HuH-7.5 (cell line): ENCODE data around the gene DNM3.
"Not testable (repeated sequence)": the region's sequence is repeated elsewhere in the genome, so short reads cannot be mapped to it uniquely, and the experiment has no call there.

ENCODE experiments used
- DNase-seq: peaks from one replicate; pipeline ENCODE4 v3.0.0; 2011; ENCODE audit warnings: low spot score

DNM3 gene

GRCh38 chr1:171841050-171841910 lies at the start of gene DNM3:
Gene DNM3 (plus strand): TSS chr1:171841498. CDS start chr1:171841657, 159 bp downstream.
- peak; percentile 52 for DNase-seq

- no peak for DNase-seq
Observed at GRCh38 chr1:171792656-171793369, 48.5 kb upstream of the DNM3 start.

GRCh38 chr1:171793636-171794035 lies 47.7 kb upstream of the DNM3 start:
- no peak for DNase-seq

- no peak for DNase-seq
Observed at GRCh38 chr1:171794085-171794484, 47.2 kb upstream of the DNM3 start.

GRCh38 chr1:171796592-171796991 lies 44.7 kb upstream of the DNM3 start:
- DNase-seq = no peak

- no peak for DNase-seq
Observed at GRCh38 chr1:171798311-171798710, 43.0 kb upstream of the DNM3 start.

- no peak for DNase-seq
Observed at GRCh38 chr1:171798765-171799164, 42.5 kb upstream of the DNM3 start.

GRCh38 chr1:171799166-171799565 lies 42.1 kb upstream of the DNM3 start:
- no peak for DNase-seq

GRCh38 chr1:171799698-171800097 lies 41.6 kb upstream of the DNM3 start:
- DNase-seq = not testable (repeated sequence)

GRCh38 chr1:171800342-171800741 lies 41.0 kb upstream of the DNM3 start:
- no peak for DNase-seq

GRCh38 chr1:171800851-171801250 lies 40.4 kb upstream of the DNM3 start:
- DNase-seq = no peak

GRCh38 chr1:171801487-171801891 lies 39.8 kb upstream of the DNM3 start:
- no peak for DNase-seq

GRCh38 chr1:171802207-171802606 lies 39.1 kb upstream of the DNM3 start:
- no peak for DNase-seq

GRCh38 chr1:171803045-171803444 lies 38.3 kb upstream of the DNM3 start:
- no peak for DNase-seq

- DNase-seq = no peak
Observed at GRCh38 chr1:171803461-171804022, 37.8 kb upstream of the DNM3 start.

- DNase-seq = no peak
Observed at GRCh38 chr1:171805395-171806115, 35.7 kb upstream of the DNM3 start.

GRCh38 chr1:171807556-171807955 lies 33.7 kb upstream of the DNM3 start:
- DNase-seq = no peak

GRCh38 chr1:171809834-171810233 lies 31.5 kb upstream of the DNM3 start:
- no peak for DNase-seq

GRCh38 chr1:171811672-171812071 lies 29.6 kb upstream of the DNM3 start:
- DNase-seq = no peak

- no peak for DNase-seq
Observed at GRCh38 chr1:171814692-171815091, 26.6 kb upstream of the DNM3 start.

- DNase-seq = no peak
Observed at GRCh38 chr1:171816300-171816901, 24.9 kb upstream of the DNM3 start.
